NK-92 treated with Interleukin-12 subunit alpha and Interleukin-12 subunit beta, amount 100 ng/mL, for 24 hours (cell line): ENCODE results near the gene PRPF31.
"Not testable (repeated sequence)": the region's sequence is repeated elsewhere in the genome, so short reads cannot be mapped to it uniquely, and the experiment has no call there.

Source experiments
- DNase-seq: peaks from one replicate; lab custom pipeline; 2025; lab: John Stamatoyannopoulos, UW

The PRPF31 gene

GRCh38 chr19:54115109-54116063, at the start of gene PRPF31, which contains the start of gene TFPT:
TSS of gene PRPF31 (plus strand) at chr19:54115754. CDS start at chr19:54118279, 2,525 bp downstream.
TSS of gene TFPT (minus strand) at chr19:54115657. CDS start at chr19:54115269, 388 bp downstream.
- DNase-seq, result peak; percentile 91

GRCh38 chr19:54069470-54069869, 46.1 kb upstream of the PRPF31 start:
- no peak for DNase-seq

GRCh38 chr19:54073829-54074228, 41.7 kb upstream of the PRPF31 start:
- DNase-seq, result no peak

- no peak for DNase-seq
These were observed 40.7 kb upstream of the PRPF31 start for GRCh38 chr19:54074851-54075250.

GRCh38 chr19:54077334-54077733, 38.2 kb upstream of the PRPF31 start:
- DNase-seq, result no peak

- DNase-seq, result no peak
These were observed 34.5 kb upstream of the PRPF31 start, which contains the start of gene TARM1 for GRCh38 chr19:54081032-54081431. TSS of gene TARM1 (minus strand) at chr19:54081365. CDS start at chr19:54081340, 25 bp downstream.

- no peak for DNase-seq
These were observed 31.1 kb upstream of the PRPF31 start for GRCh38 chr19:54084410-54084809.

- no peak for DNase-seq
These were observed 21.0 kb upstream of the PRPF31 start for GRCh38 chr19:54094426-54095000.

GRCh38 chr19:54095136-54095858, 20.3 kb upstream of the PRPF31 start:
- DNase-seq, result no peak

- DNase-seq, result not testable (repeated sequence)
These were observed 19.5 kb upstream of the PRPF31 start for GRCh38 chr19:54095859-54096616.

GRCh38 chr19:54096617-54097106, 18.9 kb upstream of the PRPF31 start:
- DNase-seq, result no peak

- no peak for DNase-seq
These were observed 16.2 kb upstream of the PRPF31 start for GRCh38 chr19:54099190-54099902.

GRCh38 chr19:54099903-54100255, 15.7 kb upstream of the PRPF31 start:
- not testable (repeated sequence) for DNase-seq

GRCh38 chr19:54100561-54100960, 15.0 kb upstream of the PRPF31 start, which contains the start of gene OSCAR:
TSS of gene OSCAR (minus strand) at chr19:54100803. CDS start at chr19:54100792, 11 bp downstream.
- no peak for DNase-seq

GRCh38 chr19:54102421-54103169, 13.0 kb upstream of the PRPF31 start, which contains the start of gene NDUFA3:
TSS of gene NDUFA3 (plus strand) at chr19:54102855. CDS start at chr19:54102879, 24 bp downstream.
- peak; percentile 98 for DNase-seq

- DNase-seq, result no peak
These were observed 10.4 kb upstream of the PRPF31 start for GRCh38 chr19:54104998-54105715.

GRCh38 chr19:54105796-54106195, 9.8 kb upstream of the PRPF31 start:
- no peak for DNase-seq

GRCh38 chr19:54106716-54107115, 8.8 kb upstream of the PRPF31 start:
- DNase-seq, result no peak

- no peak for DNase-seq
These were observed 7.6 kb upstream of the PRPF31 start for GRCh38 chr19:54107876-54108490.
